ENCODE measurements around the gene THSD7A.

The THSD7A gene

DNA sequence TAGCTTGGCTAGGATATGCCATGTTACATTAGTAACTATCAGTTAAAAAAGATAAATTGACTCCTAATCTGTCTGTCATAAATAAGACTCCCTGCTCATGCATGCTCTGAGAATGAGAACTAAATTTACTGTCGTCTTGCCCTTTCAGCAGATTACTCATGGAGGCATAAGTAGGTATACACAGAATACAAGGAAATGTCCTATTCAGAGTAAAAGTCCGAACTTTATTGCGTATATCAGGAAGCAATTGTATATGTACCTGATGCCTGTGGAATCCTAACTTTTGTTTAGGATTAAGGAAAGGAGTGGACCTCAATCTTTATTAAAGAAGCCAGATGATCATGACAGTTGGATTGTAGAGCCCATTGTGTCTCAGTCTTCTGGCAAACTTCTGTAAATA, 118.6 kb downstream of the THSD7A start:
- DNase-seq (ENCODE audit: low spot score), result no peak
- CTCF ChIA-PET, result no interaction called here
- POLR2A ChIA-PET (ENCODE audit: low non-redundant PET), result no interaction called here
- TF ChIP-seq, protein P1, sequence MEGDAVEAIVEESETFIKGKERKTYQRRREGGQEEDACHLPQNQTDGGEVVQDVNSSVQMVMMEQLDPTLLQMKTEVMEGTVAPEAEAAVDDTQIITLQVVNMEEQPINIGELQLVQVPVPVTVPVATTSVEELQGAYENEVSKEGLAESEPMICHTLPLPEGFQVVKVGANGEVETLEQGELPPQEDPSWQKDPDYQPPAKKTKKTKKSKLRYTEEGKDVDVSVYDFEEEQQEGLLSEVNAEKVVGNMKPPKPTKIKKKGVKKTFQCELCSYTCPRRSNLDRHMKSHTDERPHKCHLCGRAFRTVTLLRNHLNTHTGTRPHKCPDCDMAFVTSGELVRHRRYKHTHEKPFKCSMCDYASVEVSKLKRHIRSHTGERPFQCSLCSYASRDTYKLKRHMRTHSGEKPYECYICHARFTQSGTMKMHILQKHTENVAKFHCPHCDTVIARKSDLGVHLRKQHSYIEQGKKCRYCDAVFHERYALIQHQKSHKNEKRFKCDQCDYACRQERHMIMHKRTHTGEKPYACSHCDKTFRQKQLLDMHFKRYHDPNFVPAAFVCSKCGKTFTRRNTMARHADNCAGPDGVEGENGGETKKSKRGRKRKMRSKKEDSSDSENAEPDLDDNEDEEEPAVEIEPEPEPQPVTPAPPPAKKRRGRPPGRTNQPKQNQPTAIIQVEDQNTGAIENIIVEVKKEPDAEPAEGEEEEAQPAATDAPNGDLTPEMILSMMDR (conservative IDR thresholded peaks at IDR 0.05; ENCODE audit: low read depth), result no peak
- no peak overlapping the region for H3K27ac ChIP-seq

DNA sequence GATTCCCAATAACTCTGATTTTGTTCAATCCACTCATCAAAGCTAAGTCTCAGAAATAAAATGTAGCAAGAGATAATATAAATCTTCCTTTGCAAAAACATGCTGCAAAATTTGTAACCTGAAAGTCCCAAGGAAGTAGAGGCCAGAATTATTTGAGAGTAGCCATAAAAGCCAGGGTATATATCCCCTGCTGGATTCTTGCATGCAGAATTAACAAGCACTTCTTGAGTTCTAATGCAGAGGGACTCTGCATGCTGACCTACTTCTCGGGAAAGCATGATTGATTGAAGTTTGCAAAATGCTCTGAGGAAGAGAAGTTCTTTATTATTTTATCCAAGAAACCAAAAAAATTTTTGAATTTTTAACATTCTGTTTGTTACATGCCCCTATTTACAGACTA, 121.6 kb downstream of the THSD7A start:
- H3K27ac ChIP-seq, result no peak overlapping the region
- ChIA-PET CTCF (no interaction called here), POLR2A (ENCODE audit: low non-redundant PET) (no interaction called here)
- TF ChIP-seq, protein P1 (conservative IDR thresholded peaks at IDR 0.05; ENCODE audit: low read depth), result no peak
- no peak for DNase-seq (ENCODE audit: low spot score)

DNA sequence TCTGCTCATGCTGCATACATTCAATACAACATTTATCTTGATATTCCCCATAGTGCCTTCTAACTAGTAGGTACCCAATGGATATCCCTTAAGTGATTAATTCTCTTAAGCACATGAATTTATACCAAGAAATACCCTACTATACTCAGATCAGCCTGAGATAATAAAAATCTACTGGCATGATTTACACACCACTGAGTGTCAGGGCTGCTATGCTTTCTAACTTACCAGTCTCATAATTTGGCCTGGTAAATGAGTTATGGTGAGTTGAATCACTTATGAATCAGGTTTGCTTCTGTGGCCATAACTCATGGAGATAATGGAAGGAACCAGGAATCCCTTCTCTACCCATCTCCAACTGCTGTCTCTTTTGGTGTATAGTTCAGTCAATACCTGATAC, 122.8 kb downstream of the THSD7A start:
- H3K27ac ChIP-seq, result no peak overlapping the region
- no peak for DNase-seq (ENCODE audit: low spot score)
- CTCF ChIA-PET, result no interaction called here
- TF ChIP-seq, protein P1 (conservative IDR thresholded peaks at IDR 0.05; ENCODE audit: low read depth), result no peak
- POLR2A ChIA-PET (ENCODE audit: low non-redundant PET), result no interaction called here

DNA sequence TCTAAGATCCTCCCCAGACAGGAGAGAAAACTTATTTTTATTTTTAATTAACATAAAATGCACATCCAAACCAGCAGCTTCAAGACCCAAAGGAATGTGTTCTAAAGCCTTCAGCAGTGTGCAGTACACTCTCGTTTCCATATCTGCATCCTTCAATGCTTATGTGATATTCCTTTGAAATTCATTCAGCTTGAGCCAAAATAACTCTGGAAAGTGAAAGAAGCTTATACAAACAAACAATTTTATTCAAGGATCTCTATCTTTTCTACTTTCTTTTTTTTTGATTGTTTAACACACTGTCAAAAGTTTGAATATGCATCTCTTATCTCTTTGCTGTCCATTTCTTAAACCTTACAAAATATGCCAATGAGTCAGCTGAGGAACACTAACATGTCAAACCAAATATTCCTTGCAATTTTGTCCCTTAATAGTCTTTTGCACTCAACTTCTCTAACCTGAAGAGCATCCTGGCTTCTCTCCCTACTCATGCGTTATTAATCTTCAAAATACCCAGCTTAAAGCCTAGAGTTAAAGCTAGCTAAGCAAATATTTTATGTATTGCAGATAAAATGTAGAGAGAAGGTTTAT, 124.3 kb downstream of the THSD7A start:
- ChIA-PET CTCF (no interaction called here), POLR2A (ENCODE audit: low non-redundant PET) (no interaction called here)

DNA sequence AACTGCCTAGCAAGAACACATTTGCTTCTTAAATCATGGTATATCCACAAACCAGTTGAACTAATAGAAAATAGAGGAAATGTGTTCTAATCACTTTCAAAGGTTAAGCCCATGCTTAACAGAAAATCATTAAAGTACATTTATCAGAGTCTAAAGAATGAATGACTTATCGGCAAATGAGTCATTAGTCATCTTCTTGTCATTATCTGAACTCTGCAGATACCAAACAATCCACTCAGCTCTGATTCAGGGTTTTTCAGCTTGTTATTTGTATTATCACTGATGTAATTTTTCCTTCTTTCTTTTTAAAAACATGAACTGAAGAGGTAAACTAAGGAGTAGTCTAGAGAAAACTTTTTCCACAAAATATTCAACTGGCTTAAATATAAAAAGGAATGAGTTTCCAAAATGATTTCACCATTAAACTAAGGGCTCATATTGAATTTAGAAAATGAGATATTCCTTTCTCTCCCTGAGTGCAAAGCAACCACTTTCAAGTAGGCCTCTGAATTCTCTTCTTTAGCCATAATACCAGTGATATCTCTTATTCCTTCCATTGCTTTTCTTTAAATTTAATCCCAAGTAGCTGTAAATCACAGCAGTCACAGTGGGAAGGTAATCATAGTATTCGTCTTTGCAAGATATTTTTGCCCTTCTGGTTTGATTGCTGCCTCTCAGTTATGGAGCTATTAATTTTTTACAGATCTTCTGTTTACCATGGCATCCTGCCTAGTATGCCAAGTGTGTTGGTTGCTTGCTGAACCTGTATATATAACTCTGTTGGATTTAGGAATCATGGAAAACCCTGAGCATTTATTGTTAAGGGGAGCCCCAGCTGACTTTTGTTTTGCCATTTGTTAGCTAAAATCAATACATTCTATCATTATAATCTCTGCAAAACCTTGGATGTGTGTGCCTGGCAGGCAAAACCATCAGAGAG, 125.1 kb downstream of the THSD7A start:
- POLR2A ChIA-PET (ENCODE audit: low non-redundant PET), result no interaction called here
- no peak overlapping the region for H3K27ac ChIP-seq
- no peak for DNase-seq (ENCODE audit: low spot score)
- CTCF ChIA-PET, result no interaction called here
- TF ChIP-seq, protein P1 (conservative IDR thresholded peaks at IDR 0.05; ENCODE audit: low read depth), result no peak

More for the DNA sequence above, 124.3 kb downstream of the THSD7A start:
- DNase-seq (ENCODE audit: low spot score), result no peak
- no peak overlapping the region for H3K27ac ChIP-seq
- TF ChIP-seq, protein P1 (conservative IDR thresholded peaks at IDR 0.05; ENCODE audit: low read depth), result no peak

DNA sequence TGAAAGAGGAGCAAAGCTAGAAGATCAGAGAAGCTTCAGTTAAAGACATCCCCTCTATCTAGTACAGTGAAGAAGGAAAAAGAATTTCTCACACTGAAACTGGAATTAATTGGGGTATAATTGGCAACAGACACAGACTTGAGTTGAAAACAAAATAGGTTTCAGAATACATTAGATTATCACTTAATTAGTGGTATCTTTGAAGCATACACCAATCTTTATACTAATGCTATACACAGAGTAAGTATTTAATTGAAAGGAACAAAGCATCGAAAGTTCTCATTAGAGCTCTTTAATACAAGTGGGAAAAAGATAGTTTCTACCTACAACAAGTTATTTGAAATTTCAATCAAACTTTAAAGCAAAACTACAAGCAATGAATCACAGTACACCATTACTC, 128.2 kb downstream of the THSD7A start:
- TF ChIP-seq, protein P1 (conservative IDR thresholded peaks at IDR 0.05; ENCODE audit: low read depth), result no peak
- POLR2A ChIA-PET (ENCODE audit: low non-redundant PET), result no interaction called here

More for the DNA sequence above, 128.2 kb downstream of the THSD7A start:
- CTCF ChIA-PET, result interaction anchor here (0.6 kb wide), 1 partner anchor 143 kb away, joined by 3 read pairs; no protein-coding TSS in a partner anchor
- no peak overlapping the region for H3K27ac ChIP-seq
- DNase-seq (ENCODE audit: low spot score), result no peak
